B cell (primary cell): ENCODE measurements around the gene GALK1.

Source experiments
- EZH2 ChIP-seq: IDR thresholded peaks from 2 replicates; pipeline ENCODE4 v1.6.1; 2012; ENCODE audit warnings: borderline replicate concordance, low read depth, mild to moderate bottlenecking, moderate library complexity, low read length; ENCODE audit not compliant: insufficient read depth, poor library complexity, severe bottlenecking
- TF ChIP-seq, protein P1 (sequence below): fragments of 200-600 bp; IDR thresholded peaks from one replicate; pipeline ENCODE4 v1.8.0; 2022; ENCODE audit warnings: antibody characterized with exemption, mild to moderate bottlenecking

DNA sequence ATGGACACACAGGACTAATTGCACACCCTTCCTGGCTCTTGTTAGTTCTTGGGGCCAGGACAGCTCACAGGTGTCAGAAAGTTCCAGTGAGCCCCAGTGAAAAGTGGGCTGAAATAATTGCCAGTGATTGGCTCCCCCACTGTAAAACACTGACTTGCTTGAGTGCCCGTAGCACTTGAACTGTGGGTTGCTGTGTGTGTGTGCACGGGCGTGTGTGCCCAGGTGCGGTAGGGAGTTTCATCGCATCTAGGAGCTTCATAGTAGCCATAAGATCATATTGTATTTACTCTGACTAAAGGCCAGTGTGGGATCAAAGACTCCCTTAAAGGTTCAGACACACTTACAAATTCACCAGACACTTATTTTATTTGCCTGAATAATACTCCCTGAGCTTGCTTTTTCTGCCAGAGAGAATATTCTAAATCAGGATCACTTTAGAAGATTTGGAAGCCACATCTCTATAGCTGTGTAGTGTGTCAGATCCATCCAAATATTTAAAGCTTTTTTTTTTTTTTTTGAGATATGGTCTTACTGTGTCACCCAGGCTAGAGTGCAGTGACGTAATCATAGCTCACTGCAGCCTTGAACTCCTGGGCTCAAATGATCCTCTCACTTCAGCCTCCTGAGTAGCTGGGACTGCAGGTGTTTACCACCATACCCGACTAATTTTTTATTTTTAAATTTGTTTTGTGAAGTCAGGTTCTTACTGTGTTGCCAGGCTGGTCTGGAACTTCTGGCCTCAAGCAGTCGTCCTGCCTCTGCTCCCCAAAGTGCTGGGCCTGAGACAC, 31.0 kb upstream of the GALK1 start:
- TF ChIP-seq, protein P1, sequence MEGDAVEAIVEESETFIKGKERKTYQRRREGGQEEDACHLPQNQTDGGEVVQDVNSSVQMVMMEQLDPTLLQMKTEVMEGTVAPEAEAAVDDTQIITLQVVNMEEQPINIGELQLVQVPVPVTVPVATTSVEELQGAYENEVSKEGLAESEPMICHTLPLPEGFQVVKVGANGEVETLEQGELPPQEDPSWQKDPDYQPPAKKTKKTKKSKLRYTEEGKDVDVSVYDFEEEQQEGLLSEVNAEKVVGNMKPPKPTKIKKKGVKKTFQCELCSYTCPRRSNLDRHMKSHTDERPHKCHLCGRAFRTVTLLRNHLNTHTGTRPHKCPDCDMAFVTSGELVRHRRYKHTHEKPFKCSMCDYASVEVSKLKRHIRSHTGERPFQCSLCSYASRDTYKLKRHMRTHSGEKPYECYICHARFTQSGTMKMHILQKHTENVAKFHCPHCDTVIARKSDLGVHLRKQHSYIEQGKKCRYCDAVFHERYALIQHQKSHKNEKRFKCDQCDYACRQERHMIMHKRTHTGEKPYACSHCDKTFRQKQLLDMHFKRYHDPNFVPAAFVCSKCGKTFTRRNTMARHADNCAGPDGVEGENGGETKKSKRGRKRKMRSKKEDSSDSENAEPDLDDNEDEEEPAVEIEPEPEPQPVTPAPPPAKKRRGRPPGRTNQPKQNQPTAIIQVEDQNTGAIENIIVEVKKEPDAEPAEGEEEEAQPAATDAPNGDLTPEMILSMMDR, result no peak
- TF ChIP-seq EZH2, result no peak
